Right hindlimb (tissue), 1 donor: ENCODE measurements around the gene CEP131.
"Not testable (repeated sequence)": the region's sequence is repeated elsewhere in the genome, so short reads cannot be mapped to it uniquely, and the experiment has no call there.

Experiments
- DNase-seq: peaks from one replicate; pipeline ENCODE4 v3.0.0-alpha.2; 2018

CEP131 gene

GRCh38 chr17:81162491-81162890 is 60.3 kb downstream of the CEP131 start:
- DNase-seq: no peak

GRCh38 chr17:81161972-81162371 is 60.8 kb downstream of the CEP131 start:
- DNase-seq: no peak

- DNase-seq: no peak
Observed at GRCh38 chr17:81161536-81161935, 61.2 kb downstream of the CEP131 start.

GRCh38 chr17:81160747-81161453 is 61.9 kb downstream of the CEP131 start:
- DNase-seq: no peak

- DNase-seq: no peak
Observed at GRCh38 chr17:81160306-81160705, 62.5 kb downstream of the CEP131 start.

GRCh38 chr17:81159611-81160265 is 63.0 kb downstream of the CEP131 start:
- no peak for DNase-seq

- DNase-seq: no peak
Observed at GRCh38 chr17:81158688-81159590, 63.8 kb downstream of the CEP131 start.

GRCh38 chr17:81157848-81158687 is 64.7 kb downstream of the CEP131 start:
- no peak for DNase-seq

- no peak for DNase-seq
Observed at GRCh38 chr17:81156866-81157805, 65.6 kb downstream of the CEP131 start.

- DNase-seq: no peak
Observed at GRCh38 chr17:81154961-81155360, 67.8 kb downstream of the CEP131 start.

GRCh38 chr17:81154016-81154415 is 68.7 kb downstream of the CEP131 start:
- DNase-seq: not testable (repeated sequence)

- DNase-seq: peak; percentile 69
Observed at GRCh38 chr17:81153340-81153803, 69.4 kb downstream of the CEP131 start.

GRCh38 chr17:81152288-81152828 is 70.4 kb downstream of the CEP131 start:
- DNase-seq: no peak

- DNase-seq: no peak
Observed at GRCh38 chr17:81151278-81151677, 71.5 kb downstream of the CEP131 start.

- no peak for DNase-seq
Observed at GRCh38 chr17:81150377-81151077, 72.2 kb downstream of the CEP131 start.

GRCh38 chr17:81148986-81149533 is 73.7 kb downstream of the CEP131 start:
- DNase-seq: no peak

- no peak for DNase-seq
Observed at GRCh38 chr17:81148571-81148970, 74.2 kb downstream of the CEP131 start.

GRCh38 chr17:81147701-81148100 is 75.1 kb downstream of the CEP131 start:
- DNase-seq: no peak

- not testable (repeated sequence) for DNase-seq
Observed at GRCh38 chr17:81146208-81146607, 76.6 kb downstream of the CEP131 start.

GRCh38 chr17:81144423-81144781 is 78.4 kb downstream of the CEP131 start:
- DNase-seq: no peak
